NCI-H82 (cell line): ENCODE data around the gene P4HA2.

Experiments used
- DNase-seq: peaks from one replicate; lab custom pipeline; 2025; lab: John Stamatoyannopoulos, UW

Gene P4HA2

GRCh38 chr5:132250547-132250946 is 22.9 kb upstream of the P4HA2 start:
- no peak for DNase-seq

GRCh38 chr5:132246806-132247205 is 19.2 kb upstream of the P4HA2 start:
- DNase-seq, result no peak

GRCh38 chr5:132245593-132245992 is 17.9 kb upstream of the P4HA2 start:
- no peak for DNase-seq

- no peak for DNase-seq
Measured at GRCh38 chr5:132243366-132243977, 15.8 kb upstream of the P4HA2 start.

GRCh38 chr5:132239776-132240175 is 12.1 kb upstream of the P4HA2 start:
- no peak for DNase-seq

GRCh38 chr5:132238901-132239500 is 11.3 kb upstream of the P4HA2 start:
- DNase-seq, result no peak

- peak; percentile 71 for DNase-seq
Measured at GRCh38 chr5:132238169-132238744, 10.6 kb upstream of the P4HA2 start.

GRCh38 chr5:132237670-132238069 is 10.0 kb upstream of the P4HA2 start:
- DNase-seq, result no peak

- peak; percentile 31 for DNase-seq
Measured at GRCh38 chr5:132237141-132237540, 9.5 kb upstream of the P4HA2 start.

GRCh38 chr5:132235340-132235739 is 7.7 kb upstream of the P4HA2 start:
- no peak for DNase-seq

- no peak for DNase-seq
Measured at GRCh38 chr5:132234684-132235062, 7.0 kb upstream of the P4HA2 start.

- no peak for DNase-seq
Measured at GRCh38 chr5:132233811-132234683, 6.4 kb upstream of the P4HA2 start.

GRCh38 chr5:132233081-132233480 is 5.4 kb upstream of the P4HA2 start:
- DNase-seq, result no peak

GRCh38 chr5:132232465-132232864 is 4.8 kb upstream of the P4HA2 start:
- DNase-seq, result no peak

- DNase-seq, result no peak
Measured at GRCh38 chr5:132230871-132231270, 3.2 kb upstream of the P4HA2 start.

- no peak for DNase-seq
Measured at GRCh38 chr5:132229236-132229635, 1.6 kb upstream of the P4HA2 start.

- DNase-seq, result no peak
Measured at GRCh38 chr5:132228241-132229035, 785 bp upstream of the P4HA2 start.

GRCh38 chr5:132227235-132227484 is 493 bp downstream of the P4HA2 start:
- no peak for DNase-seq

- DNase-seq, result no peak
Measured at GRCh38 chr5:132226516-132227234, 978 bp downstream of the P4HA2 start.

GRCh38 chr5:132225165-132226032 is 2.3 kb downstream of the P4HA2 start:
- peak; percentile 39 for DNase-seq

- DNase-seq, result peak; percentile 20
Measured at GRCh38 chr5:132224716-132225115, 2.9 kb downstream of the P4HA2 start.
